ENCODE measurements around the gene ELK3.

Gene ELK3

GRCh38 chr12:96237035-96237434 is 42.9 kb downstream of the ELK3 start:
- DNase-seq: no peak

- no peak for DNase-seq
Measured at GRCh38 chr12:96237465-96238077, 43.4 kb downstream of the ELK3 start.

- no peak for DNase-seq
Measured at GRCh38 chr12:96238336-96239047, 44.3 kb downstream of the ELK3 start.

GRCh38 chr12:96239711-96240635 is 45.8 kb downstream of the ELK3 start:
- DNase-seq: no peak

- DNase-seq: no peak
Measured at GRCh38 chr12:96240656-96241055, 46.5 kb downstream of the ELK3 start.

DNA sequence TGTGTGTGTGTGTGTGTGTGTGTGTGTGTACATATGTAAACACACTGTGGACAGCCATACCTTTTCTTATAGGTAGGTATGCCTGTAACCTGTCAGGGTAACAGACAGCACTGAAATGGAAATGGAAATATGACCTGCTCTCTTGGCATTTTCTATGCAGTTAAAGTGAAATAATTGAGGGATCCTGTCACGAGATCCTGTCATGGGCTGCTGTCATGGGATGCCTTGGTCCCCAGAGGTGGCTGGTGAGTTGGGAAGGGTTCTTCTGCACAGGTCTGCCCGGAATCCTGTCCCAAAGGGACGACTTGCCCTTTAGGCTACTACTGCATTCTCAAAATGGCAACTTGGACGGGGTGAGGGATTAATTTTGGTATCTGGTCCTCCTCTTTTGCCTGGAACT is 47.3 kb downstream of the ELK3 start:
- DNase-seq: no peak

GRCh38 chr12:96241846-96242256 is 47.7 kb downstream of the ELK3 start:
- no peak for DNase-seq

GRCh38 chr12:96242597-96242996 is 48.4 kb downstream of the ELK3 start:
- no peak for DNase-seq

DNA sequence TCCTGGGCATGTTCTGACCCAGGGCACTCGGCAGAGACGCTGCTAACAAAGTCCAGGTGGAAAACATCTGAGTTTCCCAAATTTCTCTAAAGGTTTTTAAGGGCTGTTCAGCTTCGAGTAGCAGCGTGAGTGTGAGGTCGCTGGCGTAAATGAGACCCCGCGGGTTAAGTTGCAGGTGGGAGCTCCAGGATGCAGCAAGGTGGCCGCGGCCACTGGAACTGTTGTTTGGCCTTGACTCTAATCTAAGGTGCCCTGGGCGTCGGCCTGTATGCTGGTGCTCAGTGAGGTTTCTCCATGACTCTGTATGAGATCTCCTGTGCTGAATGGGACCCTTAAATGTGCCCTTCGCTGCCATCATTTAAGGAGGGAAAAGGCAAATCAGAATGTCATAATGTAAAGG is 50.7 kb downstream of the ELK3 start:
- DNase-seq: no peak

DNA sequence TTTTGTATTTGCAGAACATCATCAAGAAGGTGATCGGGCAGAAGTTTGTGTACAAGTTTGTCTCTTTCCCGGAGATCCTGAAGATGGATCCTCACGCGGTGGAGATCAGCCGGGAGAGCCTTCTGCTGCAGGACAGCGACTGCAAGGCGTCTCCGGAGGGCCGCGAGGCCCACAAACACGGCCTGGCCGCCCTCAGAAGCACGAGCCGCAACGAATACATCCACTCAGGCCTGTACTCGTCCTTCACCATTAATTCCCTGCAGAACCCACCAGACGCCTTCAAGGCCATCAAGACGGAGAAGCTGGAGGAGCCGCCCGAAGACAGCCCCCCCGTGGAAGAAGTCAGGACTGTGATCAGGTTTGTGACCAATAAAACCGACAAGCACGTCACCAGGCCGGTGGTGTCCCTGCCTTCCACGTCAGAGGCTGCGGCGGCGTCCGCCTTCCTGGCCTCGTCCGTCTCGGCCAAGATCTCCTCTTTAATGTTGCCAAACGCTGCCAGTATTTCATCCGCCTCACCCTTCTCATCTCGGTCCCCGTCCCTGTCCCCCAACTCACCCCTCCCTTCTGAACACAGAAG is 52.8 kb downstream of the ELK3 start:
- DNase-seq: no peak

DNA sequence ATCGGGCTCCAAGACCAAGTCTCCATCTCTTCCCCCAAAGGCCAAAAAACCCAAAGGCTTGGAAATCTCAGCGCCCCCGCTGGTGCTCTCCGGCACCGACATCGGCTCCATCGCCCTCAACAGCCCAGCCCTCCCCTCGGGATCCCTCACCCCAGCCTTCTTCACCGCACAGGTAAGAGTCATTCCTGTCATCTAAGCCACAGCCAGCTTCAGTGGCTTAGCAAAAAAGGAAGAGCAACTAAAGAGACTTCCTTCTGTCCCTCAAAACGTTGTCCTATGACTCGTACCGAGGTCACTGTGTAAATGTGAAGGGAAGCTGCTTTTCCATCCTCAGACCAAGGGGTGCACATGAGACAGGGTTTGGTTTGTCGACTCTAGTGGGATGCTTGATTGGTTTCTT is 53.4 kb downstream of the ELK3 start:
- no peak for DNase-seq

- no peak for DNase-seq
Measured at GRCh38 chr12:96248136-96248931, 54.2 kb downstream of the ELK3 start.

DNA sequence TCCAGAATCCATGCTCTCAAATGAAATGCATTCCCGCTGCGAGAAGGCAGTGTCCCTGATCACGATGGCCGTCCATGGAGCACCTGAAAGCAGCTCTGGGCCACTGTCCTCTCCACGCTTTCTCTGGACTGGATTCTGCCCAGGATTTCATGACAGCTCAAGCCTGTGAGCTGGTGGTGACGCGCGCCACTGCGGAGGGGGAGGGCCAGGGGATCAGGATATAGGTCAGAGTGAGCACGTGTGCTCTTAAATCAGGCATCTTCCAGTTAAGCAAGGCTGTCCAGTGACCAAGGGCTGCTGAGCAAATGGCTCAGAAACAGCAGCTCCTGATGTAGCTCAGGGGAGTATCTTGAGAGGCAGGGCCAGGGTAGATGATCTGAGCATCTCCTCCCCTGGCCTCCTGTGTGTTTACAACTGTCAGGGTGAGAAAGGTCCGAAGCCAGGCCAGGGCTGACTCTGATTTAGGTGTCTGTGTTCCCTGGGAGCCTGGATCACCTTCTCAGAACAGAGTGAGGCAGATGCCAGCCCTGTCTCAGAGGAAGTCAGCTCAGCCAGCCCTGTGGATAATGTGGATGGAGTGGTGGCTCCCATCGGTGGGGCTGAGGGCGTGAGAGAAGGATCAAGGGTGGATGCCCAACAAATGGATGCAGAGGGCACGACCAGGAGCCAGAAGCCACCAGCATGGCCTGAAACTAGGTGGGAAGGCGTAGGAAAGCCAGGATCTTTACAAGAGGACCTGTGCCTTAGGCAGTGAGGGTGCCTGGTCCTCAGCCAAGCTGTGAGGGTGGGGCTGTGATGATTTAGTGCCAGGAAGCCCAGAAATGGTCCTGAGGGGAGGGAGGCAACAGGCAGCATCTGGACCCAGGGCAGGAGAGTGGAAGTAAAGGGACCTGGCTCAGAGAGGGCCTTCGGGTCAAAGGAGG is 55.3 kb downstream of the ELK3 start:
- no peak for DNase-seq

DNA sequence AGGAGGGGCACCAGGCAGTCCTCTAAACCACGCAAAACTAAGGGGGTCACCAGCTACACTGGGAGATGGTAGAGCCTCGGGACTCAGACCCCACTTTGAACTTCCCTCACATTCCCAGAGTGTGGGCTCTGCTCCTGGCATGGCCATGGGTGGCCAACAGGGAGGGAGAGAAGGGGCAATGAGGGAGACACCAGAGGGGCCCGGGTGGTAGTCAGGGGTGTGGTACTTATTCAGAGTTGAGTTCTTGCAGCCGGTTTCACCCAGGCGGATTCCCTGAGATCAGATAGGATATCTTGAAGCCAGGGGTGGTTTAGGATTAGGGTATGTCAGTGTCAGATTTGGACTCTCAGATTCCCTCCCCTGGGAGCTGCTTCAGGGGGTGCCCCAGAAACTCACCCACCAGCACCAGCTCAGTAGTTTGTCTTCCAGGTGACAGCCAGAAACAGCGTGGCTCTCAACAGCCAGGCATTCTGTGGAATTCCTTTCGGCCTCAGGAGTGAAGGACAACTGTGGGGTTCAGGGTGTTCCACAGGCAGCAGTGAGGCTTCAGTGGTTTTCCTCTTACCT is 56.0 kb downstream of the ELK3 start:
- no peak for DNase-seq

DNA sequence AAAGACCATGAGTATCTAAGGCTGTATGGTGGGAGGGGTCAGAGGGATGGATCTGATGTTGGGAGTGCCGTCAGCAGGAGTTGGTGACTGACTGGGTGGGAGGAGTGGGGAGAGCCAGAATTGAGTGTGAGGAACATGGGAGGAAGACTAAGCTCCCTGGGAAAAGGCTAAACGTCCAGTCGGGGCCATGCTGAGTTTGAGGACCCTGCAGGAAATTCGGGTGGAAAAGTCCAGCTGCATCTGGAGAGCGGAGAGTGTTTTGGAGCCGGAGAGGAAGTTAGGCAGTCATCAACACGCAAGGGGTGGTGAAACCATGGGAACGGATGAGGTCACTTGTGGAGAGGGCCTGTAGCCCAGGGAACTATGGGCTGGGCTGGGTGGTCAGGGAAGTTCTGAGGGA is 60.9 kb downstream of the ELK3 start:
- DNase-seq: no peak

DNA sequence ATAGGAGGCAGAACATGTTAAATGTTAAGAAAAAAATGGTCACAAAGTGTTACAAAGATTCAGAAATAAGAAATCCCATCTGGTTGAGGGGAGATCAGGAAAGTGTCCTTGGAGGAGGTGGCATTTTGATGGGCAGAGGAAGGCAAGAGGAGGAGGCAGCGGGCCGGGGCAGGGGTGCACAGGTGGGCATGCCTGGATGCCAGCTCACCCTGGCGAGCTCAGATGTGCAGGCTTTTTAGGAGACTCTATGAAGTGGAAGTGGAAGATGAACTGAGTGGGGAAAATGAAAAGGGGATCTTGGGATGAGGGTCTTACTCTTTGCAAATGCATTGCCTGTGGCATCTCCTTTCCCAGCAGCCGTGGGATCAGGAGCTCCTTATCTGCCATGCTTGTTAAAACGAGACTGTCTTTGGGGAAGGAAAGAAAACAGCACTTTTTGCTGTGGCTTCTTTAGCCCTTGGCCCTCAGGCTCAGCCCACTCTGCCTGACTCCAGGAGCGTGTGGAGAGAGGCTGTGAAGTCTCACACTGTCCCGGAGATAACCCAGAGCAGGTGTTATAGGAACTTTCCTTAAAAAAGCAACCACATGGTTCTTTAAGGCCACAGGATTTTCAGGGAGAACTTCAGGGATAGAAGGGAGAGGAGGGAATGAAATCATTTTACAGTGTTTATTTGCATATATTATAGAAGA is 62.6 kb downstream of the ELK3 start:
- no peak for DNase-seq

DNA sequence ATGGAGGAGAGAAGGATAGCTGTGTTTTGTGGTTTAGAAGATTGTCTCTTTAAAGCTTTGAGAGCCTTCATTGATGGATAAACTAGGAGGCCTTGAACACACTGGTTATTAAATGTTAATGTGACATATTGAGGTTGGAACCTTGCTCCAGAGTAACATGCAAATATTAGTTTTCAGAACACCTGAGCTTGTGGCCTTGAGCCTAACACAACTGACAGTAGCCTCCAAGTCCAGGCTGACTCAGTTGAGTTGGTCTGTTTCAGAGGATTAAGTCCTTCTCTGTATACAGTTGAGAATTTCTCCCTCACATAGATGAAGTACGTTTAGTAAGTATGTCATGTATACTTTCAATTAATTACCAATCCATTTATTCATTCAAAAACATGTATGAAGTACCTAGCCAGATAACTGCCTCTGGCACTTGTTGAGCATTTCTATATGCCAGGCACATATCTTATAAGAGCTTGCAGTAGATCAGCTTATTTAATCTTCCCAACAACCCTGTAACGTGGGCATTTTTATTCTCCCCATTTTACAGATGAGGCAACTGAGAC is 63.5 kb downstream of the ELK3 start:
- no peak for DNase-seq

GRCh38 chr12:96258104-96258961 is 64.2 kb downstream of the ELK3 start:
- peak in 1 of 2 donors; percentile 67 for DNase-seq

DNA sequence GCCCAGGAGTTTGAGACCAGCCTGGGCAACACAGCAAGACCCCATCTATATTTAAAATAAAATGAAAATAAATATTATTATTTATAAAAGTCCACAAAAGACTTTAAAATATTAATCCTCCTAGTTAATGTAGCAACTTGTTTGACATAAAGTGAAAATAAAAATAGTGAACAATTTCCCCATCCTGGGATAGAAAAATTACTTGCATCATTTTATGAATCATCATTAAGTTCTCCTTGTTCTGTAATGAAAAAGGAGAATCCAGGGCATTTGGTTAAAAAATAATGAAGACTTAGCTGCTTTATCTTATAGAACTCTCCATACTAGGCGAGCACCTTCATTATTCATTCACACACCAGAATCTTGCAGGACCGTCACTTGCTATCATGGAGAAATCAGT is 66.1 kb downstream of the ELK3 start:
- no peak for DNase-seq

Data from hippocampal formation (tissue), 2 donors.